Lung (tissue), 12 donors: ENCODE measurements around the gene ZNF414. TPM values are rescaled to one million over a fixed set of nuclear protein-coding genes. Genes with fewer than 3 reads are reported as not detected.

Experiments used
- ATAC-seq: fragments of 200-7000 bp; cut with Tn5 transposase; one replicate; pipeline ENCODE4 v1.9.1; 2020; ENCODE audit warnings: moderate number of reproducible peaks; ENCODE audit not compliant: insufficient read depth, low FRiP score
- DNase-seq, 3 donors: peaks; one replicate each; pipeline ENCODE4 v3.0.0-alpha.2; 2013 to 2017
- H3K27ac ChIP-seq, 2 donors: one replicate each; pipeline ENCODE4 v1.5.1; 2013; ENCODE audit warnings: mild to moderate bottlenecking in 2 of 2, moderate library complexity in 2 of 2, control low read depth in 1 of 2, inconsistent platforms in 1 of 2, low read depth in 1 of 2, low read length in 1 of 2
- H3K27me3 ChIP-seq, 3 donors: one replicate each; pipeline ENCODE4 v1.5.1; 2013; ENCODE audit warnings: low read length in 2 of 3; ENCODE audit not compliant: control insufficient read depth in 3 of 3, insufficient read depth in 3 of 3
- H3K36me3 ChIP-seq, 4 donors: one replicate each; pipeline ENCODE4 v1.5.1; 2013; ENCODE audit warnings: low read length in 4 of 4, mild to moderate bottlenecking in 1 of 4, moderate library complexity in 1 of 4; ENCODE audit not compliant: control insufficient read depth in 4 of 4, insufficient read depth in 4 of 4
- H3K4me1 ChIP-seq, 5 donors: one replicate each; pipeline ENCODE4 v1.5.1; 2013; ENCODE audit warnings: low read length in 5 of 5, mild to moderate bottlenecking in 2 of 5, moderate library complexity in 1 of 5; ENCODE audit not compliant: control insufficient read depth in 5 of 5, insufficient read depth in 5 of 5
- H3K4me3 ChIP-seq: one replicate; pipeline ENCODE4 v1.5.1; 2013; ENCODE audit warnings: mild to moderate bottlenecking, control low read depth, moderate library complexity
- H3K9ac ChIP-seq, 2 donors: one replicate each; pipeline ENCODE4 v1.5.1; 2013; ENCODE audit warnings: low read length in 2 of 2, control low read depth in 1 of 2; ENCODE audit not compliant: insufficient read depth in 1 of 2
- H3K9me3 ChIP-seq, 4 donors: one replicate each; pipeline ENCODE4 v1.5.1; 2013; ENCODE audit warnings: low read length in 3 of 4, mild to moderate bottlenecking in 1 of 4, moderate library complexity in 1 of 4; ENCODE audit not compliant: control insufficient read depth in 4 of 4, insufficient read depth in 3 of 4
- WGBS, 2 donors: extraction: QIAGEN DNeasy Blood & Tissue Kit; methylation state at CpG; one replicate each; pipeline ENCODE4 v1.1.7; 2013; 5-methylcytosine and 5-hydroxymethylcytosine counted together
- polyA plus RNA-seq, 2 donors: library from polyadenylated mRNA; stranded (reverse); fragments of 200-250 nt; gene quantifications; one replicate each; pipeline ENCODE4 v1.2.1, GENCODE V29; 2013
- total RNA-seq, 2 donors: library from RNA; depleted of rRNA in 1 of 2; stranded (reverse); fragments of >200 nt in 1 of 2; gene quantifications; one replicate each; pipeline ENCODE4 v1.2.1, GENCODE V29; 2014 to 2021
- TF ChIP-seq, protein P1 (sequence below): IDR thresholded peaks from 2 replicates; pipeline ENCODE4 v1.5.1; 2012; ENCODE audit warnings: mild to moderate bottlenecking; ENCODE audit errors: control extremely low read depth, extremely low read depth
- donor health status: control.
- donor health status: control.
- donor health status: Bipolar disorder and iron deficiency.
- donor health status: healthy.
- donor health status: DM: yes; HTN: yes; CAD: no.

Gene ZNF414
- total and polyA plus RNA-seq, 4 donors = 17.7 to 35.7 (median 29.5) TPM

DNA sequence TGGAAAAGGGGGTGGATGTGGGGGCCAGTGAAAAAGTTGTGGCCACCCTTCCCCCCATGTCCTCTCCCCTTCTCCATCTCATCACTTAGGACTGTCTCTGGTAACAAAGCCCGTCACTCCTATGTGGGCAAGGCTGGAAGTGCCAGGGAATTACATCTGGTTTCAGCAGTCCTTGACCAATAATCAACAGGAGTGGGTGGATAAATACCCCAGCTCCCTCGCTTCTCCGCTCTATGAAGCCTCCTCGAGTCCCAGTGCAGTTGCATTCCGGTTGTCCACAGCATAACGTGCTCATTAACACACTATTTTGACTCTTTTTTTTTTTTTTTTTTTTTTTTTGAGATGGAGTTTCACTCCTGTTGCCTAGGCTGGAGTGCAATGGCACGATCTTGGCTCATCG is 31.8 kb upstream of the ZNF414 start:
- Histone ChIP-seq H3K9ac (no peak overlapping the region), H3K4me3 (no peak overlapping the region), H3K27me3 (no peaks in the 10 kb centered on the region), H3K27ac (no peak overlapping the region), H3K4me1 (no peaks in the 10 kb centered on the region), H3K9me3 (no peaks in the 10 kb centered on the region), H3K36me3 (peaks cover 0 to 20% (median 2%) of the 10 kb centered on the region in 4 donors)
- TF ChIP-seq, protein P1, sequence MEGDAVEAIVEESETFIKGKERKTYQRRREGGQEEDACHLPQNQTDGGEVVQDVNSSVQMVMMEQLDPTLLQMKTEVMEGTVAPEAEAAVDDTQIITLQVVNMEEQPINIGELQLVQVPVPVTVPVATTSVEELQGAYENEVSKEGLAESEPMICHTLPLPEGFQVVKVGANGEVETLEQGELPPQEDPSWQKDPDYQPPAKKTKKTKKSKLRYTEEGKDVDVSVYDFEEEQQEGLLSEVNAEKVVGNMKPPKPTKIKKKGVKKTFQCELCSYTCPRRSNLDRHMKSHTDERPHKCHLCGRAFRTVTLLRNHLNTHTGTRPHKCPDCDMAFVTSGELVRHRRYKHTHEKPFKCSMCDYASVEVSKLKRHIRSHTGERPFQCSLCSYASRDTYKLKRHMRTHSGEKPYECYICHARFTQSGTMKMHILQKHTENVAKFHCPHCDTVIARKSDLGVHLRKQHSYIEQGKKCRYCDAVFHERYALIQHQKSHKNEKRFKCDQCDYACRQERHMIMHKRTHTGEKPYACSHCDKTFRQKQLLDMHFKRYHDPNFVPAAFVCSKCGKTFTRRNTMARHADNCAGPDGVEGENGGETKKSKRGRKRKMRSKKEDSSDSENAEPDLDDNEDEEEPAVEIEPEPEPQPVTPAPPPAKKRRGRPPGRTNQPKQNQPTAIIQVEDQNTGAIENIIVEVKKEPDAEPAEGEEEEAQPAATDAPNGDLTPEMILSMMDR = no peak
- ATAC-seq = no peak
- no peak for DNase-seq
- WGBS, 2 donors = 97 to 98% methylated on average over 8 of the region's 8 CpGs

DNA sequence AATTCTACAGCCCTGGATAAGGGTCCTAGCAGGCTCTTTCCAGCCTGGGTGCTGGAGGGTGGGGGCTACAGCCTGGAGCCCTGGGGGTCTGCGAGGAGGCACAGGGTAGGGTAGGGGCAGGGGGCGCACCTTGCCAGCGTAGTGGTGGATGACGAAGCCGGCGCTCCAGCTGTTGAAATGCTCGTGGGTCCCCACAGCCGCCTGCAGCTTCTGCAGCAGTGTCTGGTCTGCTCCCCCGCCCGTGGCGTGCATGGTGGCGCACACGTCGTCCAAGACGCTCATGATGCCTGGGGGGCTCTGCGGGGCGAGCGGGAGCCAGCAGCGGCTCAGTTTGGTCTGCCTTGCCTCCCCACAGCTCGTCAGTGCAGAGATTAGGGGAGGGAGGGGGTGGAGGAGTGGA is 30.2 kb upstream of the ZNF414 start:
- WGBS, 2 donors = 94 to 97% methylated on average over 20 of the region's 20 CpGs
- Histone ChIP-seq H3K9ac (no peak overlapping the region), H3K27me3 (no peaks in the 10 kb centered on the region), H3K4me3 (no peak overlapping the region), H3K4me1 (no peaks in the 10 kb centered on the region), H3K27ac (no peak overlapping the region), H3K36me3 (peaks cover 0 to 17% (median 2%) of the 10 kb centered on the region in 4 donors), H3K9me3 (no peaks in the 10 kb centered on the region)
- DNase-seq (no peak), ATAC-seq (no peak)
- TF ChIP-seq, protein P1 = no peak

DNA sequence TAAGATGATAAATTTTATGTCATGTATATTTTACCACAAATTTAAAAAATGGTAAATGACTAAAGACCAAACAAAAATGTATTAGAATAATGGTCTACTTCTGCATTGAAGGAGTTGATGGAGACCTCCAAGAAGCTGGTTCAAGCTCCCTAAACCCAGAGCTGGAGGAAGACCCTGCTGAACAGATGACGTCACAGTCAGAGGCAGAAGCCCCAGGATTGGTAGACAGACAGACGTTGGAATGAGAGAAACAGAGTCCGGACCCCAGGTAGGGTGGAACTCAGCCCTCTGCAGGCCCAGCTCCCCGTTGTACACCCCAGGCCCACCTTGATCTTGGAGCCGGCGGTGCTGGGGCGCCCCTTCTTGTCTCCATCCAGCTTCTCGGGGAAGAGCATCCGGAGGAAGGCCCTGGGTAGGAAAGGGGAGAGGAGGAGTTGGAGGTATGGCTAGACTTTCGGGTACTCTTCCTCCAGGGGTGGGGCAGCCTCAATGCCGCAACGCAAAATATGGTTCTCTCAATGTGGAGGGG is 25.7 kb upstream of the ZNF414 start:
- Histone ChIP-seq H3K9me3 (no peaks in the 10 kb centered on the region), H3K27me3 (no peaks in the 10 kb centered on the region), H3K36me3 (peaks cover 0 to 13% (median 0%) of the 10 kb centered on the region in 4 donors), H3K4me1 (no peaks in the 10 kb centered on the region), H3K9ac (no peak overlapping the region), H3K27ac (no peak overlapping the region), H3K4me3 (no peak overlapping the region)
- DNase-seq (no peak), ATAC-seq (no peak)
- TF ChIP-seq, protein P1 = no peak
- 95 to 96% methylated on average over 12 of the region's 12 CpGs for WGBS, 2 donors

GRCh38 chr19:8537099-8537498 is 23.1 kb upstream of the ZNF414 start:
- Histone ChIP-seq H3K9me3 (no peaks in the 10 kb centered on the region), H3K4me3 (no peak overlapping the region), H3K9ac (no peak overlapping the region), H3K4me1 (no peaks in the 10 kb centered on the region), H3K36me3 (peaks cover 0 to 6% (median 0%) of the 10 kb centered on the region in 4 donors), H3K27ac (no peak overlapping the region), H3K27me3 (no peaks in the 10 kb centered on the region)
- DNase-seq (no peak), ATAC-seq (no peak)
- TF ChIP-seq, protein P1 = no peak
- WGBS, 2 donors = 91% methylated on average over 3 of the region's 3 CpGs
